GM19467 (cell line): ENCODE measurements around the gene LY86.

Source experiments
- ATAC-seq: cut with Tn5 transposase; IDR thresholded peaks from one replicate; pipeline ENCODE4 v1.9.1; 2021; ENCODE audit warnings: mild to moderate bottlenecking, moderate library complexity; ENCODE audit not compliant: unreplicated experiment

Gene LY86

DNA sequence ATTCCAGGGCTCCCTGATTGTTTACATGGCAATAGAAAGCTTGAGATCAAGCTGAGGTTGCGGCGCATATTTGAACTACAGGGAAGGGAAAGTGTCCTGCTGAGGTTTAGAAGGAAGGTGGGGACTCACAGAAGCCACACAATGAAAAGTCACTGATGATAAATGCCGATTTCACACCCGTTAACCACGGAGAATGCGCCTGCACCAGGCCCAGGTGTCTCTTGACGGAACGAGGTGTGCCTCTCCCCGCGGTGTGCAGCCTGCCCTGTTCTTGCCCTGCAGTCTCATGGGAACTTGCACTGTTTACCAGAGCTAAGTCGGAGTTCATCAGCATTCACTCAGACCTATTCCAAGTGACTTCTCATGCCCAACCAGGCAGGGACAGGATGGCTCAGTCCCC, 90.3 kb downstream of the LY86 start:
- ATAC-seq, result no peak

DNA sequence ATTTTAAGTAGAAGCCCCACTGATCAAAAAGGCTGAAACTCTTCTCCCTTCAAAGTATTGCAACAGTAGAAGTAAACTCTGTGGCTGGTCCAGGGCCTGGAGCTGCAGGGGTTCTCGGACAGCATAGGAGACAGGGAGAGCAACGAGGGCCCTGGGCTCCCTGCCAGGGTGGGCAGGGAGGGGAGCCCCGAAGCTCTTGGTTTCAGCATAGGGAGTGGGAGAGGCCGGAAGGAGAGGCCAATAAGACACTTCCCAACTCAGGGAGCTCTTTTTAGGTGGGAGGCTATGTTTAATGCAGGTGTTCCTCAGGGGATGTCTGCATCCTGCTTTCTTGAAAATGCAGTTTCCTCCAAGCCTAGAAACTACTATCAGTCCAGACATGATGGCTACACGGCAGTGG, 91.1 kb downstream of the LY86 start:
- no peak for ATAC-seq

DNA sequence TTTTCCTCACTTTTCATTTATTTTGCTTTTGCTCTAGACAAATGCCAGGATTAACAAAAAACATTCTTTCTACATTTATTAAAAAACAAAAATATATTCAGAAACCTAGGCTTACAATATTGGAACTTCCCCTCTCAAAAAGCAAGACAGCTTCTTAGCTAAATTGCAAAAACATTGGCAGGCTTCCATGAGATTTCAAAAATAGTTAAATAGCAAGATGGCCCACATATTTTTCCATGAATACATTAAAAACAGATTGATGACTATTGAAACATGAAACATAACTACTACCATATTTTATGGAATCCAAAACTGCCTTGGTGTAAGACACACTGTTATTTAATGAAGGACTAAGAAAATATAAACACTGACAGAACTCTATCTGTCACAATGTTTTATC, 92.0 kb downstream of the LY86 start:
- no peak for ATAC-seq

DNA sequence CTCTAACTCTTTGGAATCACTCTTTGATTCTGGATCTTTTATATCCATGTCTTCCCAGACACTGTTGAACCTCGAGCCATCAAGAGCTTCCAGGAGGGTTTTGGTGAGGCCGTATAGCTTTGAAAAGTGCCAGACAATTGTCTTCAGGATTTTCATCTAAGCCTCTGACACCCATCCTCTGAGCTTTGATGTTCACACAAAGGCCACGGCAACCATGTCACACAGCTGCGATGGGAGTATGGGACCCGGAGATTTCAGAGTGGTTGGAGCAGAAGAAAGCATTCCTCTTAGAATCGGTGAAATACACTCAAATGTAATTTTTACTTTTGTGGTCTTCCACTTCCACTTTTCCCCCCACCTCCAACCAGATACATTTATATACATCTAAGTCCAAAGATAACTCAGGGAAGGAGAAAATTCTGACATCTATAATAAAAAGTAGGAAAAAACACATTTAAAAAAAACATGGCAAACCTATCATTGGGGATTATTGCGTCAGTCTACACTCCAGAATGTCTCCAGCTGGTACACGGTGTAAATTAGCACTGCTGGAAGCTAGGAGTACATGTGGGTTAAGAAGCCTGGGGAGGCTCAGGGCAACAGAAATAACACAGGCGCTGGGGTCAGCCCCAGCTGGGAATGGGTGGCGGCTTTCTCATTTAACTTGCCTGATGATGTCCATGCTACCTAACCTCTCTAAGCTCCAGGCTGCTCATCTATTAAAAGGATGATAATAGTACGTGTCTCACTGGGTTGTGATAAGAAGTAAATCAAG, 92.7 kb downstream of the LY86 start:
- ATAC-seq, result no peak

- ATAC-seq, result no peak
These were observed 93.7 kb downstream of the LY86 start for GRCh38 chr6:6682225-6682624.

DNA sequence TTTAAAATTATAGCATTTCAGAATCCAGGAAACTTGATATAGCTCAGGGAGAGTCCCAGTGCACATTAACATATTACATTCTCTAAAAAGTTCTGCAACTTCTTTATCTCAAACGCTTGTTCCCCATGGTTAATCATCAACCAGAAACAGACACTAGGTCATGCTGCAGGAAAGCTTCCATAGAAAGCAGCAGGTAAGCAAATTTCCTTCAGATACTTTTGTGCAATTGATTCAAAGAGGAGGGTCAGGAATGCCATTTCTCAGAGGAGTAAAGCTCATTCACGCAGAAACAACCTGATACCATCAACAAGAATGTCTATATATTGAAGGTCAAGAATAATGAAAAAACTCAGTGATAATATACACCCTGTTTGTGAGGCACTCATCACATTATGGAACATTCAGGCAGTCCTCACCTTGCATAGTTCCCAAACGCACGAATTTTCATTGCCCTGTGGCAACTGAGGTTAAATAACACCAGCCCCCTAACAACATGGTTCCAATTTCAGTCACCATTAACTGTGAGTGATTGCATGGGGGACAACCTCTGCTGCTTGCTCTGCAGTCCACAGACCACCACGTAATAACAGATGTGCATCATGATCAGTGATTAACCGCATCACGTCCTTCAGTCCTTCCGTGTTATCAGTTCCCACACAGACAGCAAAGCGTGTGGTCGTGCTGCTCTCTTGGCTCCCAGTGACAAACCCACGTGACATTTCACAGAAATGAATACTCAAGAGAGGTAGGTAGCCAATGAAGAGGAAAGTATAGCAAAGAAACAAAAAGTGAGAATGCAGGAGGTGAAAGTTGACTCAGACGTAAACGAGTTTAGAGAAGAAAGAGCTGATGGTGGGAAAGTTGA, 95.7 kb downstream of the LY86 start:
- ATAC-seq, result peak; percentile 88

DNA sequence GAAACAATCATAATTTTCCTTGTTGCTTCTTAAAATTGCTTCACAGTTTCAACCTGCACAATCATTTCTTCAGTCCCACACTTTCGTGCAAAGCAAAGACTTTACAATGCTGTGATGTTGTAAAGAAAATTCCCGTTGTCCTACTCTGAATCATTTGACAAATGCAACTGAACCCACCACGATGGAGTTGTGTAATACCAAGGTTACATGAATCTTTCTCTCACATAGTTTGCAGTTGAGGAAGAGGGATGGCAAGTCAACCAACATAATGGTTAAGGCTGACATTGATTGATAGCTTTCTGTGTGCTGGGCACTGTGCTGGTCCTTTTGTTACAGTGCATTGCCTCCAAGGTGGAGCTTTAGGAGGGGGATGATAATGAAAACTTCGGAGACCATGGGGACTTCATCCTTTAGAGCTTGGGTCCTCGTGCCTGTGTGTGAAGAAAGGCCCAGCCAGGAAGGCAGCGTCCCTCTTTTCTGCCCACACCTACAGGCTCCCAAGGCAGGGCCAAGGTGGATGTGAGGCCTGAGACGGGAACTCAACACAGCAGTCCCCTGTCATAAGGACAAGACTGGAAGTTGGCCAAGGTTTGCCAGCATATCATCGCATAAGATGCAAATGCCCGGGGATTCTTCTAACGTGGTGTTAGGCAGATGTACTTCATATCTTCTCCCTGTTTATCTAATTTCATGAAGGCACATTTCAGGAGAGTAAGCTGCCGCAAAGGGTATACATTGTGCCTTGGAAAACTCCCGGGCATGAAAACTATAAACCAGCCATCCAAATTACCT, 96.9 kb downstream of the LY86 start:
- no peak for ATAC-seq

DNA sequence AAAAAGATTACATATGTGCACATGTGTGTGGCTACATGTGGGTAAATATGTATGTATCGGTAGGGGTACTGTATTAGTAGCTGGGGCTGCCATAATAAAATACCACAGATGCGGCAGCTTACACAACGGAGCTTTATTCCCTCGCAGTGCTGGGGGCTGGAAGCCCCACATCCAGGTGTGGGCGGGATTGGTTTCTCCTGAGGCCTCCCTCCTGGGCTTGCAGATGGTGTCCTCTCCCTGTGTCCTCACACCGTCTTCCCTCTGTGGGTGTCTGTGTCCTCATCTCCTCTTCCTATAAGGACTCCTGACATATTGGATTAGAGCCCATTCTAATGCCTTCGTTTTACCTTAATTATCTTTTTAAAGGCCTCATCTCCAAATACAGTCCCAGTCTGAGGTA, 97.7 kb downstream of the LY86 start:
- ATAC-seq, result no peak

GRCh38 chr6:6686748-6687601, 98.5 kb downstream of the LY86 start:
- ATAC-seq, result no peak

- no peak for ATAC-seq
These were observed 99.8 kb downstream of the LY86 start for GRCh38 chr6:6688283-6688682.

GRCh38 chr6:6688951-6689350, 100.4 kb downstream of the LY86 start:
- no peak for ATAC-seq

GRCh38 chr6:6689400-6690143, 101.1 kb downstream of the LY86 start:
- no peak for ATAC-seq

- ATAC-seq, result no peak
These were observed 101.6 kb downstream of the LY86 start for GRCh38 chr6:6690144-6690483.

DNA sequence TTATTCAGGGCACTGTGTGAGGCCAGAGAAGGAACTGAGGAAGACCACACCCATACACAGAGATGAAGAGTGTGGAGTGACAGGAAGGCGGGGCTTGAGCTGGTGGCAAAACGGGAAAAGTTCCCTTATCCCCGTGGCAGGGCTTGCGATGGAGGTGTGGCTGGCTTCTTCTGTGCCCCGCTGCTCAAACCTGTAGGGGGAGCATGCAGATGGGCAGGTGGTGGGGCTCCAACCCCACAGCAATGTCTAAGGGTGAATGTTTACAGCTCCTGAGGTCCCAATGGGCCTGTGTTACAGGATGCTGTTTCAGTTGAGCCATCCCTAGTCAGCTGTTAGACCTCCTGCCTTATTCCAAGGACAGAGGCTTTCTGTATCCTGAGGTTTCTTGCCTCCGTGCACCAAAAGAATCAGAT, 105.9 kb downstream of the LY86 start:
- ATAC-seq, result no peak

GRCh38 chr6:6694825-6695624, 106.5 kb downstream of the LY86 start:
- no peak for ATAC-seq

- no peak for ATAC-seq
These were observed 107.2 kb downstream of the LY86 start for GRCh38 chr6:6695625-6696276.

GRCh38 chr6:6696867-6697531, 108.5 kb downstream of the LY86 start:
- no peak for ATAC-seq

DNA sequence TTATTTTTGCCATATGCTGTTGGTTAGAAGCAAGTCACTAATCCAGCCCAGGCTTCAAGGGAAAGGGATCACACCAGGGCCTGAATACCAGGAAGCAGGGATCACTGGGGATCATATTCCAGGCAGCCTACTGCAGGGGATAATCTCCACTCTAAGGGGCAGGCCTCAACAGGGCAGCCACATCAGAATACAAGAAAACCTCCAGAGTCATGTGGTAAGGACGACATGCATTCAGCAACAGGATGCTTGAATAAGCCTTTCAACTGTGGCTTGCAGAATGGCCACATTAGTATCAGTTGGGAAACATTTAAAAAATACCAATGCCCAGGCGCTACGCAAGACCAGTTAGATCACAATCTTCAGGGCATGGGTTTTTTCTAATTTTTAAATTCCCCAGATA, 109.1 kb downstream of the LY86 start:
- ATAC-seq, result no peak
